NT2/D1 (cell line): ENCODE measurements around the gene PDE6D.
A peak's percentile ranks its signal among the peaks of the same experiment; 100 is the strongest.

Experiments
- DNase-seq: peaks from one replicate; pipeline ENCODE4 v3.0.0-alpha.2; 2011; ENCODE audit warnings: low read depth, low spot score
- H3K27me3 ChIP-seq: 2 replicates; pipeline ENCODE4 v1.6.0; 2011; ENCODE audit warnings: mild to moderate bottlenecking; ENCODE audit not compliant: insufficient read length, insufficient read depth
- H3K36me3 ChIP-seq: 2 replicates; pipeline ENCODE4 v1.6.1; 2011; ENCODE audit warnings: mild to moderate bottlenecking, low read length, mixed read lengths; ENCODE audit not compliant: insufficient read depth, insufficient read length
- H3K4me1 ChIP-seq: 2 replicates; pipeline ENCODE4 v1.5.1; 2011; ENCODE audit not compliant: insufficient read depth, insufficient read length
- H3K4me3 ChIP-seq: 2 replicates; pipeline ENCODE4 v1.5.1; 2011; ENCODE audit warnings: low read depth; ENCODE audit not compliant: insufficient read length
- H3K9ac ChIP-seq: 2 replicates; pipeline ENCODE4 v1.6.0; 2011; ENCODE audit warnings: low read depth; ENCODE audit not compliant: insufficient read length
- H3K9me3 ChIP-seq: 2 replicates; pipeline ENCODE4 v1.5.1; 2011; ENCODE audit warnings: mild to moderate bottlenecking, low read length; ENCODE audit not compliant: insufficient read depth
- SUZ12 ChIP-seq: IDR thresholded peaks from 2 replicates; pipeline ENCODE4 v1.6.1; 2011; ENCODE audit not compliant: insufficient read length, insufficient read depth; ENCODE audit errors: extremely low read depth
- YY1 ChIP-seq: IDR thresholded peaks from 2 replicates; pipeline ENCODE4 v1.6.1; 2011; ENCODE audit not compliant: insufficient read length, insufficient read depth
- ZNF274 ChIP-seq: IDR thresholded peaks from 2 replicates; pipeline ENCODE4 v1.6.1; 2011; ENCODE audit warnings: mild to moderate bottlenecking, low read depth, low read length

Gene PDE6D

DNA sequence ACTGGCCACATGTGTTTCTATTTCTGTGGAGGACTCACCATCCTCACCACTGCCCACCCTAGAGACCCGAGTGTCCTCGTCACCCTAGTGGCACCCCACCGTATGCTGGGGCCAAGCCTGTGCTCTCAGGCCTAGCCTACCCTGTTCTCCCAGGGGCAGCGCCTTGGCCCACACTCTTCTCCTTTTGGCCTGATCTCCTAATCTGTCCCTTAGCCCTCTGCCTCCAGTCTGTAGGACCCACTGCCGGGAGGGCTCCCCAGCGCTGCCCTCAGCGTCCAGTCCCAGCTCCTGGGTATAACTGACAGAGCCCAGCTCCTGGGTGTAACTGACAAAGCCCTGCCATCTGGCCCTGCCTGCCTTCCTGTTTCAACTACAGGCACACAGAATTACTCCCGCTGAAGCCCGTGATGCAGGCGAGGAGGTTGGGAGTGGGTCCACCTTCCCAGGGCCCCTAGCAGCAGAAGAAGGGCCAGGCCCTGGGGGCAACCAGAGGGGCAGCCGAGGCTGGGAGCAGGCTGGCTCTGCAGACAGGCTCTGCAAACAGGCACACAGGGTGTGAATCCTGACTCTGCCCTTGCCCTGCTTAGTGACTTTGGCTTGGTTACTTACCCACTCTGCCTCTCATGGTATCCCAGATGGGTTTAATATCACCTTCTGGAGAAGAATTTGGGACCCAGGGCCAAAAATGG, 98.3 kb downstream of the PDE6D start:
- H3K4me3 ChIP-seq = no peak overlapping the region
- peak overlapping the region; percentile 54 for H3K9ac ChIP-seq
- H3K9me3 ChIP-seq = no peaks in the 10 kb centered on the region
- peaks cover 21% of the 10 kb centered on the region for H3K4me1 ChIP-seq
- no peaks in the 10 kb centered on the region for H3K36me3 ChIP-seq
- no peak for DNase-seq
- TF ChIP-seq SUZ12 (no peak), YY1 (no peak), ZNF274 (no peak)
- no peaks in the 10 kb centered on the region for H3K27me3 ChIP-seq
